GM12891 (cell line): ENCODE data around the gene PLCG2.

ENCODE experiments used
- POLR2A ChIP-seq: IDR thresholded peaks from 2 replicates; pipeline ENCODE4 v1.6.1; 2011; ENCODE audit warnings: low read depth, low read length, control low read depth
- POLR2AphosphoS5 ChIP-seq: IDR thresholded peaks from 2 replicates; pipeline ENCODE4 v1.6.1; 2011; ENCODE audit warnings: low read depth, low read length, control low read depth
- SPI1 ChIP-seq: IDR thresholded peaks from 2 replicates; pipeline ENCODE4 v1.6.1; 2011; ENCODE audit warnings: low read depth, low read length, control low read depth
- TAF1 ChIP-seq: IDR thresholded peaks from 2 replicates; pipeline ENCODE4 v1.6.1; 2011; ENCODE audit warnings: low read depth, low read length, control low read depth

- TF ChIP-seq POLR2A (no peak), POLR2AphosphoS5 (no peak), TAF1 (no peak), SPI1 (peak; percentile 38; the same call in 1 of the 2 replicates)
Observed at GRCh38 chr16:81754858-81755257, 24.2 kb upstream of the PLCG2 start.
